GM12878 (cell line): ENCODE results near the gene TRAPPC12. TPM values are rescaled to one million over a fixed set of nuclear protein-coding genes. Genes with fewer than 3 reads are reported as not detected.

ENCODE experiments used
- ATAC-seq: fragments of 200-7000 bp; cut with Tn5 transposase; 3 replicates; pipeline ENCODE4 v1.9.1; 2020; ENCODE audit warnings: mild to moderate bottlenecking, moderate library complexity
- BruUV-seq: library from RNA; stranded (reverse); fragments of 400-500 nt; replicated peaks from 2 replicates; lab custom pipeline; 2021; lab: Mats Ljungman, UMichigan
- CTCF ChIA-PET: fragments of 300-600 bp; sonication (Branson Sonifier 250); formaldehyde crosslinking; extraction: SDS; loops from one replicate; lab custom pipeline; 2021; ENCODE audit warnings: inconsistent platforms; lab: Yijun Ruan, JAX
- POLR2A ChIA-PET: fragments of 350-600 bp; formaldehyde crosslinking; extraction: SDS; loops from one replicate; lab custom pipeline; 2021; ENCODE audit warnings: inconsistent platforms; lab: Charles Lee
- RAD21 ChIA-PET: fragments of 300-600 bp; sonication (Branson Sonifier 250); formaldehyde crosslinking; loops from one replicate; lab custom pipeline; 2023; ENCODE audit warnings: antibody characterized with exemption; ENCODE audit not compliant: unreplicated experiment; lab: Charles Lee
- SMC1A ChIA-PET: fragments of 300-600 bp; sonication (Branson Sonifier 250); formaldehyde crosslinking; loops from one replicate; lab custom pipeline; 2023; ENCODE audit not compliant: unreplicated experiment, uncharacterized antibody; lab: Charles Lee
- DNase-seq: peaks from one replicate; pipeline ENCODE4 v3.0.0-alpha.2; 2011; ENCODE audit warnings: low read depth, low spot score
- FAIRE-seq: peaks from 3 replicates; lab custom pipeline; 2011; peaks lifted over from hg19 to GRCh38; lab: Jason Lieb, UNC
- H2AFZ ChIP-seq: 2 replicates; pipeline ENCODE4 v1.6.0; 2011; ENCODE audit warnings: low read depth, low read length, control low read depth; ENCODE audit not compliant: control insufficient read depth
- H3K27ac ChIP-seq: 2 replicates; pipeline ENCODE4 v1.5.1; 2011; ENCODE audit warnings: control low read depth; ENCODE audit not compliant: control insufficient read depth, insufficient read depth
- H3K27me3 ChIP-seq, 2 experiments: replicated peaks in 1 of 2; 2 replicates each; pipeline versions ENCODE4 v1.6.0 to v1.6.1; 2011; ENCODE audit warnings: low read length in 1 of 2; ENCODE audit not compliant: control insufficient read depth in 2 of 2, insufficient read depth in 2 of 2
- H3K36me3 ChIP-seq, 2 experiments: 2 replicates each; pipeline ENCODE4 v1.5.1; 2011; ENCODE audit warnings: low read length in 1 of 2; ENCODE audit not compliant: control insufficient read depth in 2 of 2, insufficient read depth in 2 of 2
- H3K4me1 ChIP-seq: 2 replicates; pipeline ENCODE4 v1.6.1; 2011; ENCODE audit warnings: mild to moderate bottlenecking, low read length, moderate library complexity, mixed read lengths; ENCODE audit not compliant: control insufficient read depth, insufficient read depth
- H3K4me2 ChIP-seq: 2 replicates; pipeline ENCODE4 v1.6.0; 2011; ENCODE audit warnings: control low read depth; ENCODE audit not compliant: control insufficient read depth, insufficient read depth
- H3K4me3 ChIP-seq: fragments of 200-600 bp; sonication (generic); 2 replicates; pipeline ENCODE4 v1.5.1; 2016
- H3K79me2 ChIP-seq: 2 replicates; pipeline ENCODE4 v1.6.0; 2011; ENCODE audit warnings: low read length; ENCODE audit not compliant: control insufficient read depth, insufficient read depth
- H3K9ac ChIP-seq: 2 replicates; pipeline ENCODE4 v1.8.0; 2011; ENCODE audit warnings: low read length, control low read depth, mixed read lengths; ENCODE audit not compliant: control insufficient read depth, insufficient read depth
- H3K9me3 ChIP-seq: replicated peaks from 3 replicates; pipeline ENCODE4 v1.5.1; 2011; ENCODE audit warnings: mild to moderate bottlenecking, low read length; ENCODE audit not compliant: control insufficient read depth, insufficient read depth
- H4K20me1 ChIP-seq: 2 replicates; pipeline ENCODE4 v1.6.0; 2011; ENCODE audit not compliant: control insufficient read depth, insufficient read depth
- IRF4 ChIP-seq: IDR thresholded peaks from 2 replicates; pipeline ENCODE4 v1.6.1; 2011; ENCODE audit warnings: low read depth, low read length
- MTA2 ChIP-seq: fragments of 450-650 bp; IDR thresholded peaks from 2 replicates; pipeline ENCODE4 v1.6.1; 2016; ENCODE audit warnings: low read depth, mild to moderate bottlenecking, moderate library complexity
- PRDM15 ChIP-seq: fragments of 450-650 bp; formaldehyde crosslinking; IDR thresholded peaks from 2 replicates; pipeline ENCODE4 v1.4.0; 2020; ENCODE audit warnings: mild to moderate bottlenecking, moderate library complexity
- SPI1 ChIP-seq: IDR thresholded peaks from 2 replicates; pipeline ENCODE4 v1.6.1; 2011; ENCODE audit warnings: low read depth, mild to moderate bottlenecking, low read length, moderate library complexity, borderline replicate concordance; ENCODE audit not compliant: insufficient read depth
- WGBS: methylation state at CpG from one replicate; pipeline ENCODE4 v1.1.6; 2016; ENCODE audit warnings: low lambda C conversion rate; ENCODE audit not compliant: insufficient replicate concordance, insufficient coverage; ENCODE audit errors: missing lambda C conversion rate; 5-methylcytosine and 5-hydroxymethylcytosine counted together
- in situ Hi-C: fragments of 300-500 bp; cut with MboI; formaldehyde crosslinking; loops from 9 replicates; pipeline ENCODE4 v1.14.3; 2018; ENCODE audit warnings: mixed read lengths
- intact Hi-C: fragments of 100-400 bp; cut with micrococcal nuclease; formaldehyde crosslinking; loops from one replicate; pipeline ENCODE4 v1.14.2; 2022; ENCODE audit not compliant: unreplicated experiment
- polyA plus RNA-seq, 11 experiments: library from polyadenylated mRNA; depleted of rRNA in 4 of 11; unstranded in 6 of 11; stranded (reverse) in 5 of 11; fragments of >200 nt; fragmentation: Nextera tagmentation in 4 of 11; fragmentation: Illumina TruSeq in 1 of 11; extraction: Ambion mirVana in 4 of 11; extraction: Trizol in 1 of 11; gene quantifications; 1 replicate in 1 of 11; 2 replicates in 10 of 11; pipeline versions ENCODE4 v1.2.1 to v1.2.3, GENCODE V29; 2011 to 2016; ENCODE audit warnings: inconsistent platforms in 2 of 11, missing spikeins in 2 of 11, low read depth in 1 of 11
- total RNA-seq, 4 experiments: library from RNA; depleted of rRNA in 3 of 4; stranded (reverse); fragments of >200 nt in 3 of 4; fragmentation: Illumina TruSeq in 1 of 4; extraction: Trizol in 1 of 4; gene quantifications; 2 replicates each; pipeline versions ENCODE4 v1.2.1 to v1.2.3, GENCODE V29; 2013 to 2021

Gene TRAPPC12
- total and polyA plus RNA-seq, 10 of the 15 experiments (the other 5 are each of a cell fraction or from before 2014, with no cell fraction given), result 8.6 to 77.1 (median 37.4) TPM

GRCh38 chr2:3480352-3481010, 101.0 kb downstream of the TRAPPC12 start:
- ChIA-PET RAD21 (interaction anchor here (0.6 to 1.0 kb wide), 3 partner anchors 99 to 914 kb away, joined by 3 to 4 read pairs (median 3); no protein-coding TSS in a partner anchor), POLR2A (no interaction called here), CTCF (interaction anchor here (0.6 to 1.6 kb wide), 2 partner anchors 19 to 172 kb away, joined by 3 to 4 read pairs; no protein-coding TSS in a partner anchor), SMC1A (no interaction called here)
- peak; percentile 69 for ATAC-seq
- peaks cover 6% of the 10 kb centered on the region in 2 experiments for H3K36me3 ChIP-seq
- no peak overlapping the region for H3K9ac ChIP-seq
- 66% methylated on average over 7 of the region's 7 CpGs for WGBS
- H3K27ac ChIP-seq, result peak overlapping the region; percentile 13; the same call in 1 of the 2 replicates
- no peak overlapping the region for H2AFZ ChIP-seq
- H3K27me3 ChIP-seq, result no peaks in the 10 kb centered on the region
- no peaks in the 10 kb centered on the region for H3K79me2 ChIP-seq
- BruUV-seq, result no TSS peak
- peaks cover 9% of the 10 kb centered on the region for H3K4me1 ChIP-seq
- intact Hi-C loops (no loop called here), in situ Hi-C loops (no loop called here)
- TF ChIP-seq SPI1 (peak; percentile 90), PRDM15 (no peak), MTA2 (0 out of 2 replicates have a peak, but pooled peaks have one; percentile 15), IRF4 (0 out of 2 replicates have a peak, but pooled peaks have one; percentile 47)
- no peak overlapping the region for H3K4me3 ChIP-seq
- H4K20me1 ChIP-seq, result no peaks in the 10 kb centered on the region
- FAIRE-seq, result peak; percentile 57
- H3K4me2 ChIP-seq, result no peak overlapping the region
- DNase-seq, result no peak
- H3K9me3 ChIP-seq, result no peaks in the 10 kb centered on the region
